ENCODE results near the gene FBXL14.

Gene FBXL14

GRCh38 chr12:1552171-1552570 is 42.2 kb downstream of the FBXL14 start:
- DNase-seq (ENCODE audit: extremely low read depth, low read depth): no peak
- TF ChIP-seq CTCF (IDR thresholded peaks at IDR 0.05; ENCODE audit: low read depth, low read length, missing control alignments): no peak
- H3K4me3 ChIP-seq (replicated peaks; ENCODE audit: low read depth, low read length): no peak overlapping the region

GRCh38 chr12:1551496-1551895 is 42.9 kb downstream of the FBXL14 start:
- no peak for DNase-seq (ENCODE audit: extremely low read depth, low read depth)
- H3K4me3 ChIP-seq (replicated peaks; ENCODE audit: low read depth, low read length): no peak overlapping the region
- no peak for TF ChIP-seq CTCF (IDR thresholded peaks at IDR 0.05; ENCODE audit: low read depth, low read length, missing control alignments)

GRCh38 chr12:1546931-1547640 is 47.3 kb downstream of the FBXL14 start:
- no peak for DNase-seq (ENCODE audit: extremely low read depth, low read depth)
- TF ChIP-seq CTCF (IDR thresholded peaks at IDR 0.05; ENCODE audit: low read depth, low read length, missing control alignments): no peak
- no peak overlapping the region for H3K4me3 ChIP-seq (replicated peaks; ENCODE audit: low read depth, low read length)

GRCh38 chr12:1544996-1545700 is 49.2 kb downstream of the FBXL14 start:
- no peak overlapping the region for H3K4me3 ChIP-seq (replicated peaks; ENCODE audit: low read depth, low read length)
- TF ChIP-seq CTCF (IDR thresholded peaks at IDR 0.05; ENCODE audit: low read depth, low read length, missing control alignments): peak; percentile 30
- DNase-seq (ENCODE audit: extremely low read depth, low read depth): no peak

GRCh38 chr12:1542599-1542998 is 51.8 kb downstream of the FBXL14 start:
- no peak for DNase-seq (ENCODE audit: extremely low read depth, low read depth)
- TF ChIP-seq CTCF (IDR thresholded peaks at IDR 0.05; ENCODE audit: low read depth, low read length, missing control alignments): no peak
- no peak overlapping the region for H3K4me3 ChIP-seq (replicated peaks; ENCODE audit: low read depth, low read length)

GRCh38 chr12:1540690-1541089 is 53.7 kb downstream of the FBXL14 start:
- no peak for DNase-seq (ENCODE audit: extremely low read depth, low read depth)
- no peak for TF ChIP-seq CTCF (IDR thresholded peaks at IDR 0.05; ENCODE audit: low read depth, low read length, missing control alignments)
- no peak overlapping the region for H3K4me3 ChIP-seq (replicated peaks; ENCODE audit: low read depth, low read length)

Data from HFF-Myc (cell line).